SK-N-SH (cell line): ENCODE results near the gene PPA1. TPM values are rescaled to one million over a fixed set of nuclear protein-coding genes. Genes with fewer than 3 reads are reported as not detected.
"Not testable (repeated sequence)": the region's sequence is repeated elsewhere in the genome, so short reads cannot be mapped to it uniquely, and the experiment has no call there.

Source experiments
- CTCF ChIA-PET: fragments of 300-600, 350-600 bp; formaldehyde crosslinking; extraction: SDS; loops from one replicate; lab custom pipeline; 2021; lab: Yijun Ruan, JAX
- POLR2A ChIA-PET: fragments of 350-600 bp; sonication (Branson Sonifier 250); formaldehyde crosslinking; extraction: SDS; loops from one replicate; lab custom pipeline; 2020; ENCODE audit warnings: antibody characterized with exemption, inconsistent platforms; lab: Yijun Ruan, JAX
- DNase-seq: peaks from one replicate; pipeline ENCODE4 v3.0.0; 2012
- H2AFZ ChIP-seq: fragments of 200-600 bp; sonication (generic); 2 replicates; pipeline ENCODE4 v1.8.1; 2016; ENCODE audit warnings: antibody characterized with exemption, mild to moderate bottlenecking, low read depth
- H3F3A ChIP-seq: fragments of 200-600 bp; sonication (generic); replicated peaks from 2 replicates; pipeline ENCODE3; 2016; ENCODE audit warnings: antibody characterized with exemption, mild to moderate bottlenecking; ENCODE audit not compliant: insufficient read depth
- H3K27ac ChIP-seq, 2 experiments: fragments of 200-500 bp in 1 of 2; fragments of 200-600 bp in 1 of 2; sonication (Bioruptor generic) in 1 of 2; sonication (generic), shearing (Covaris generic) in 1 of 2; 2 replicates each; pipeline versions ENCODE4 v1.5.1 to v1.6.1; 2014 to 2016; ENCODE audit warnings: low read depth in 2 of 2, inconsistent platforms in 1 of 2, low read length in 1 of 2, mild to moderate bottlenecking in 1 of 2, mixed read lengths in 1 of 2
- H3K27me3 ChIP-seq: fragments of 200-600 bp; sonication (generic), shearing (Covaris generic); 2 replicates; pipeline ENCODE4 v1.6.1; 2016; ENCODE audit warnings: mixed run types; ENCODE audit not compliant: insufficient read depth
- H3K36me3 ChIP-seq, 2 experiments: fragments of 200-500 bp in 1 of 2; fragments of 200-600 bp in 1 of 2; sonication (Bioruptor generic) in 1 of 2; sonication (generic) in 1 of 2; replicated peaks in 1 of 2; 2 replicates each; pipeline versions ENCODE3 to v1.5.1; 2014 to 2016; ENCODE audit warnings: low read length in 1 of 2, mild to moderate bottlenecking in 1 of 2; ENCODE audit not compliant: insufficient read depth in 2 of 2, control insufficient read depth in 1 of 2
- H3K4me1 ChIP-seq, 2 experiments: fragments of 200-500 bp in 1 of 2; fragments of 200-600 bp in 1 of 2; sonication (Bioruptor generic) in 1 of 2; sonication (generic), shearing (Covaris generic) in 1 of 2; 2 replicates each; pipeline versions ENCODE4 v1.5.1 to v1.6.1; 2014 to 2016; ENCODE audit warnings: low read depth in 1 of 2, low read length in 1 of 2, mixed run types in 1 of 2; ENCODE audit not compliant: insufficient read depth in 2 of 2, control insufficient read depth in 1 of 2
- H3K4me2 ChIP-seq: fragments of 200-600 bp; sonication (generic), shearing (Covaris generic); 2 replicates; pipeline ENCODE4 v1.6.1; 2017; ENCODE audit warnings: mixed run types
- H3K4me3 ChIP-seq, 2 experiments: fragments of 200-500 bp in 1 of 2; fragments of 200-600 bp in 1 of 2; sonication (Bioruptor generic) in 1 of 2; sonication (generic), shearing (Covaris generic) in 1 of 2; 2 replicates each; pipeline versions ENCODE4 v1.5.1 to v1.8.1; 2014 to 2016; ENCODE audit warnings: low read depth in 2 of 2, inconsistent platforms in 1 of 2, low read length in 1 of 2, mild to moderate bottlenecking in 1 of 2, mixed read lengths in 1 of 2, moderate library complexity in 1 of 2
- H3K79me2 ChIP-seq: fragments of 200-600 bp; sonication (generic); 2 replicates; pipeline ENCODE4 v1.8.1; 2017; ENCODE audit warnings: mild to moderate bottlenecking; ENCODE audit not compliant: insufficient read depth
- H3K9ac ChIP-seq: fragments of 200-600 bp; sonication (generic); 2 replicates; pipeline ENCODE4 v1.6.1; 2017; ENCODE audit warnings: mixed run types
- H3K9me2 ChIP-seq: fragments of 200-600 bp; sonication (generic); 2 replicates; pipeline ENCODE4 v1.6.1; 2017; ENCODE audit warnings: mixed run types
- H3K9me3 ChIP-seq: fragments of 200-600 bp; sonication (generic); 2 replicates; pipeline ENCODE4 v1.6.1; 2017; ENCODE audit warnings: mixed run types, mild to moderate bottlenecking, moderate library complexity
- H4K20me1 ChIP-seq: fragments of 200-600 bp; sonication (generic); 2 replicates; pipeline ENCODE4 v1.6.1; 2017; ENCODE audit warnings: mild to moderate bottlenecking, mixed run types; ENCODE audit not compliant: insufficient read depth
- EP300 ChIP-seq, 2 experiments: IDR thresholded peaks; 2 replicates each; pipeline versions ENCODE4 v1.4.0 to v1.6.1; 2012; ENCODE audit warnings: borderline replicate concordance in 1 of 2, low read depth in 1 of 2, low read length in 1 of 2
- FOSL2 ChIP-seq: IDR thresholded peaks from 2 replicates; pipeline ENCODE4 v1.4.0; 2012; ENCODE audit warnings: low read depth, mild to moderate bottlenecking, moderate library complexity, borderline replicate concordance
- FOXM1 ChIP-seq: IDR thresholded peaks from 2 replicates; pipeline ENCODE4 v1.4.0; 2012; ENCODE audit warnings: low read depth, mild to moderate bottlenecking
- GABPA ChIP-seq: IDR thresholded peaks from 2 replicates; pipeline ENCODE4 v1.4.0; 2012; ENCODE audit warnings: low read depth, mild to moderate bottlenecking
- GATA2 ChIP-seq: sonication (generic); formaldehyde crosslinking; IDR thresholded peaks from 2 replicates; pipeline ENCODE4 v1.5.0; 2020; ENCODE audit warnings: mild to moderate bottlenecking, missing genetic modification reagents
- MEF2A ChIP-seq: IDR thresholded peaks from 2 replicates; pipeline ENCODE4 v1.4.0; 2012; ENCODE audit warnings: low read depth, borderline replicate concordance
- POLR2AphosphoS5 ChIP-seq: IDR thresholded peaks from 2 replicates; pipeline ENCODE4 v1.6.1; 2012; ENCODE audit warnings: low read depth, low read length
- RXRA ChIP-seq: IDR thresholded peaks from 2 replicates; pipeline ENCODE4 v1.4.0; 2012; ENCODE audit warnings: low read depth, mild to moderate bottlenecking, borderline replicate concordance
- SIN3A ChIP-seq: IDR thresholded peaks from 2 replicates; pipeline ENCODE4 v1.6.1; 2012; ENCODE audit warnings: low read depth, mild to moderate bottlenecking, low read length, moderate library complexity, borderline replicate concordance
- TAF1 ChIP-seq: IDR thresholded peaks from 2 replicates; pipeline ENCODE4 v1.6.1; 2012; ENCODE audit warnings: low read depth, mild to moderate bottlenecking, low read length, moderate library complexity, borderline replicate concordance
- whole genome bisulfite sequencing: methylation state at CpG from one replicate; pipeline ENCODE4 v1.1.6; 2017; ENCODE audit warnings: low lambda C conversion rate; 5-methylcytosine and 5-hydroxymethylcytosine counted together
- polyA plus RNA-seq, 3 experiments: library from polyadenylated mRNA; depleted of rRNA; stranded (reverse); fragments of >200 nt; gene quantifications; 2 replicates each; pipeline ENCODE4 v1.2.3, GENCODE V29; 2012
- TF ChIP-seq, protein P1 (sequence below): fragments of 150-350 bp; IDR thresholded peaks from 2 replicates; pipeline ENCODE4 v1.6.1; 2016; ENCODE audit warnings: mild to moderate bottlenecking, low read depth, low read length
- TF ChIP-seq, protein P2 (sequence below): fragments of 200-600 bp; sonication (generic); IDR thresholded peaks from 2 replicates; pipeline ENCODE4 v1.6.1; 2017; ENCODE audit warnings: antibody characterized with exemption, mild to moderate bottlenecking, moderate library complexity
- TF ChIP-seq, protein P3 (sequence below): IDR thresholded peaks from 2 replicates; pipeline ENCODE4; 2012

The PPA1 gene
- polyA plus RNA-seq, 1 of the 3 experiments (the other 2 are of a cell fraction) = 125 TPM

DNA sequence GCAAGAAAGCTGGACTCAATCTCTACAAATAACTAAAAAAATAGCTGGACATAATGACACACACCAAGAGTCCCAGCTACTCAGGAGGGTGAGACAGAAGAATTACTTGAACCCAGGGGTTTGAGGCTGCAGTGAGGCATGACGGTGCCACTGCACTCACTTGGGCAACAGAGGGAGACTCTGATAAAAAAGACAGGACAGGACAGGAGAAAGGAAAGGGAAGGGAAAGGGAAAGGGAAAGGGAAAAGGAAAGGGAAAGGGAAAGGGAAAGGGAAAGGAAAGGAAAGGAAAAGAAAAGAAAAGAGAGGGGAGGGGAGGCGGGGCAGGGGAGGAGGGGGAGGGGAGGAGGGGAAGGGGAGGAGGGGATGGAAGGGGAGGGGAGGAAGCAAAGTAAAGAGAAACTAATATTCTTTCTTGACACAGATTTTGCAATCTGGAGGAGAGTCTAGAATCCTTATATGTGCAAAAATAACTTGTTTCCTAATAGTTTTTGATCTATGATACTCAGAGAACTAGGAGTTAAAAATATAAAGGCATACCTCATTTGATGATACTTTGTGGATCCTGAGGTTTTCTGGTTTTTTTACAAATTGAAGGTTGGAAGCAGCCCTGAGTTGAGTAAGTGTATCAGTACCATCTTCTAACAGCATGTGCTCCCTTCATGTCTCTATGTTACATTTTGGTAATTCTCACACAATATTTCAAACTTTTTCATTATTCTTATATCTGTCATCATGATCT is 70.9 kb downstream of the PPA1 start:
- H3K9me2 ChIP-seq = no peaks in the 10 kb centered on the region
- no peak overlapping the region for H3K4me2 ChIP-seq
- no peaks in the 10 kb centered on the region for H3K27me3 ChIP-seq
- H4K20me1 ChIP-seq = peaks cover 85% of the 10 kb centered on the region
- TF ChIP-seq, protein P1, sequence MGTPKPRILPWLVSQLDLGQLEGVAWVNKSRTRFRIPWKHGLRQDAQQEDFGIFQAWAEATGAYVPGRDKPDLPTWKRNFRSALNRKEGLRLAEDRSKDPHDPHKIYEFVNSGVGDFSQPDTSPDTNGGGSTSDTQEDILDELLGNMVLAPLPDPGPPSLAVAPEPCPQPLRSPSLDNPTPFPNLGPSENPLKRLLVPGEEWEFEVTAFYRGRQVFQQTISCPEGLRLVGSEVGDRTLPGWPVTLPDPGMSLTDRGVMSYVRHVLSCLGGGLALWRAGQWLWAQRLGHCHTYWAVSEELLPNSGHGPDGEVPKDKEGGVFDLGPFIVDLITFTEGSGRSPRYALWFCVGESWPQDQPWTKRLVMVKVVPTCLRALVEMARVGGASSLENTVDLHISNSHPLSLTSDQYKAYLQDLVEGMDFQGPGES = no peak
- TF ChIP-seq GABPA = no peak
- TF ChIP-seq FOXM1 = no peak
- TF ChIP-seq GATA2 (CRISPR knock-in tag) = no peak
- TF ChIP-seq TAF1 = no peak
- TF ChIP-seq FOSL2 = no peak
- TF ChIP-seq, protein P2, sequence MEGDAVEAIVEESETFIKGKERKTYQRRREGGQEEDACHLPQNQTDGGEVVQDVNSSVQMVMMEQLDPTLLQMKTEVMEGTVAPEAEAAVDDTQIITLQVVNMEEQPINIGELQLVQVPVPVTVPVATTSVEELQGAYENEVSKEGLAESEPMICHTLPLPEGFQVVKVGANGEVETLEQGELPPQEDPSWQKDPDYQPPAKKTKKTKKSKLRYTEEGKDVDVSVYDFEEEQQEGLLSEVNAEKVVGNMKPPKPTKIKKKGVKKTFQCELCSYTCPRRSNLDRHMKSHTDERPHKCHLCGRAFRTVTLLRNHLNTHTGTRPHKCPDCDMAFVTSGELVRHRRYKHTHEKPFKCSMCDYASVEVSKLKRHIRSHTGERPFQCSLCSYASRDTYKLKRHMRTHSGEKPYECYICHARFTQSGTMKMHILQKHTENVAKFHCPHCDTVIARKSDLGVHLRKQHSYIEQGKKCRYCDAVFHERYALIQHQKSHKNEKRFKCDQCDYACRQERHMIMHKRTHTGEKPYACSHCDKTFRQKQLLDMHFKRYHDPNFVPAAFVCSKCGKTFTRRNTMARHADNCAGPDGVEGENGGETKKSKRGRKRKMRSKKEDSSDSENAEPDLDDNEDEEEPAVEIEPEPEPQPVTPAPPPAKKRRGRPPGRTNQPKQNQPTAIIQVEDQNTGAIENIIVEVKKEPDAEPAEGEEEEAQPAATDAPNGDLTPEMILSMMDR = no peak
- ChIA-PET POLR2A (no interaction called here), CTCF (interaction anchor here (1.3 kb wide), 1 partner anchor 202 kb away, joined by 4 read pairs; no protein-coding TSS in a partner anchor)
- no peak overlapping the region for H3K9ac ChIP-seq
- peaks cover 0 to 10% of the 10 kb centered on the region in 2 experiments; a peak in 3 of 4 replicates for H3K4me1 ChIP-seq
- no peaks in the 10 kb centered on the region for H3K9me3 ChIP-seq
- H3K36me3 ChIP-seq = peaks cover 71 to 79% of the 10 kb centered on the region in 2 experiments
- H3F3A ChIP-seq = peaks cover 15% of the 10 kb centered on the region
- 93% methylated on average over 2 of the region's 2 CpGs for WGBS
- no peak overlapping the region for H2AFZ ChIP-seq
- no peak overlapping the region for H3K4me3 ChIP-seq
- H3K27ac ChIP-seq = no peak overlapping the region
- DNase-seq = no peak
- peaks cover 98% of the 10 kb centered on the region for H3K79me2 ChIP-seq

DNA sequence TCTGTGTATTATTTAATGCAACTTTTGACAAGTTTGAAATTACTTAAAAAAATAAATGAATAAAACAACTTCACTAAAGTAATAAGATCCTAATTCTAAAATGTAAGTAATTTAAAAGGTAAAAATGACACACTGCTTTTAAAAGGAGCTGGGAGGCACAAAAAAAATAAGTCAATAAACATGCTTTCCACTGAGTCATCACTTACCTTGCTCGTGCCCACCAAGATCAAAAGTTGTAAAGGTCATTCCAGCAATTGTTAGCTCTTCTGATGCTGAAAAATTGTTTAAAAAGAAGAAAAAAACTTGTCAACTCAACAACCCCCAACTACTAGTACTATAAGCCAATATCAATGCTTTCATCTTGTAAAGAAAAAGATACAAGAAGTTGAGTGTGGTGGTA is 72.4 kb downstream of the PPA1 start:
- H3K36me3 ChIP-seq = peaks cover 75 to 78% of the 10 kb centered on the region in 2 experiments
- peaks cover 0 to 10% of the 10 kb centered on the region in 2 experiments; a peak in 3 of 4 replicates for H3K4me1 ChIP-seq
- peaks cover 70% of the 10 kb centered on the region for H4K20me1 ChIP-seq
- H2AFZ ChIP-seq = no peak overlapping the region
- H3K9ac ChIP-seq = no peak overlapping the region
- no peaks in the 10 kb centered on the region for H3K9me2 ChIP-seq
- CTCF ChIA-PET = interaction anchor here (0.6 to 1.2 kb wide), 5 partner anchors 13 to 194 kb away, joined by 3 to 6 read pairs (median 4); no protein-coding TSS in a partner anchor
- no peaks in the 10 kb centered on the region for H3K9me3 ChIP-seq
- no peak overlapping the region for H3K27ac ChIP-seq
- 42% methylated on average over 1 of the region's 1 CpG for WGBS
- H3K27me3 ChIP-seq = no peaks in the 10 kb centered on the region
- TF ChIP-seq MEF2A = no peak
- TF ChIP-seq RXRA = no peak
- TF ChIP-seq, protein P3, sequence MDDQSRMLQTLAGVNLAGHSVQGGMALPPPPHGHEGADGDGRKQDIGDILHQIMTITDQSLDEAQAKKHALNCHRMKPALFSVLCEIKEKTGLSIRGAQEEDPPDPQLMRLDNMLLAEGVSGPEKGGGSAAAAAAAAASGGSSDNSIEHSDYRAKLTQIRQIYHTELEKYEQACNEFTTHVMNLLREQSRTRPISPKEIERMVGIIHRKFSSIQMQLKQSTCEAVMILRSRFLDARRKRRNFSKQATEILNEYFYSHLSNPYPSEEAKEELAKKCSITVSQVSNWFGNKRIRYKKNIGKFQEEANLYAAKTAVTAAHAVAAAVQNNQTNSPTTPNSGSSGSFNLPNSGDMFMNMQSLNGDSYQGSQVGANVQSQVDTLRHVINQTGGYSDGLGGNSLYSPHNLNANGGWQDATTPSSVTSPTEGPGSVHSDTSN = no peak
- TF ChIP-seq, protein P2 = no peak
- no peak for TF ChIP-seq FOXM1
- no peak for TF ChIP-seq EP300 (IDR thresholded peaks at IDR 0.05; ENCODE audit: borderline replicate concordance in 1 of 2, low read depth in 1 of 2, low read length in 1 of 2)
- no peak for TF ChIP-seq SIN3A
- no peak for TF ChIP-seq POLR2AphosphoS5
- TF ChIP-seq TAF1 = no peak
- no peak for TF ChIP-seq GATA2 (CRISPR knock-in tag)
- POLR2A ChIA-PET = no interaction called here
- H3K79me2 ChIP-seq = peaks cover 96% of the 10 kb centered on the region
- no peak overlapping the region for H3K4me3 ChIP-seq
- no peak overlapping the region for H3K4me2 ChIP-seq
- peaks cover 15% of the 10 kb centered on the region for H3F3A ChIP-seq
- no peak for DNase-seq

DNA sequence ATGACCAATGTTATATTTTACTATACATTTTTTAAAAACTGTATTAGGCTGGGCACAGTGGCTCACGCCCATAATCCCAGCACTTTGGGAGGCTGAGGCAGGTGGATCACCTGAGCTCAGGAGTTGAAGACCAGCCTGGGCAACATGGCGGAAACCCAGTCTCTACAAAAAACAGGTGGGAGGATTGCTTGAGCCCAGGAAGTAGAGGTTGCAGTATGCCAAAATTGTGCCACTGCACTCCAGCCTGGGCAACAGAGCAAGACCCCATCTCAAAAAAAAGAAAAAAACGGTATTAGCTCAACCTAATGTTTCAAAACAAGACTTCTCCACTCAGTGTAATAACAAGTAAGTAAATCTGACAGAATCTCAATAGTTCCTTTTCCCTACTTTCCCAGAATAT is 73.9 kb downstream of the PPA1 start:
- H3K9me3 ChIP-seq = not testable (repeated sequence)

More for the DNA sequence above, 73.9 kb downstream of the PPA1 start:
- peaks cover 0 to 10% of the 10 kb centered on the region in 2 experiments; a peak in 3 of 4 replicates for H3K4me1 ChIP-seq
- H3K27me3 ChIP-seq, H3K9me2 ChIP-seq, H2AFZ ChIP-seq, POLR2A ChIA-PET, H3K9ac ChIP-seq, H3K4me2 ChIP-seq, H3K27ac ChIP-seq, H3K4me3 ChIP-seq, DNase-seq: not testable (repeated sequence)
- 85% methylated on average over 3 of the region's 3 CpGs for WGBS
- H3K36me3 ChIP-seq = peaks cover 82 to 83% of the 10 kb centered on the region in 2 experiments
- peaks cover 94% of the 10 kb centered on the region for H3K79me2 ChIP-seq
- CTCF ChIA-PET = interaction anchor here (1.5 kb wide), 1 partner anchor 13 kb away, joined by 5 read pairs; the partner anchor contains the start of gene TYSND1
- peaks cover 57% of the 10 kb centered on the region for H4K20me1 ChIP-seq
- peaks cover 15% of the 10 kb centered on the region for H3F3A ChIP-seq
